Colonic mucosa (tissue), 4 donors: ENCODE results near the gene BRF1. TPM values are rescaled to one million over a fixed set of nuclear protein-coding genes. Genes with fewer than 3 reads are reported as not detected.
A peak's percentile ranks its signal among the peaks of the same experiment; 100 is the strongest.

Experiments used
- DNase-seq: peaks from one replicate; pipeline ENCODE4 v3.0.0-alpha.2; 2020
- H3K27ac ChIP-seq: fragments of 200-600 bp; one replicate; pipeline ENCODE4 v1.8.0; 2021
- H3K27me3 ChIP-seq: fragments of 200-600 bp; one replicate; pipeline ENCODE4 v1.8.0; 2021
- H3K36me3 ChIP-seq: fragments of 200-600 bp; one replicate; pipeline ENCODE4 v1.8.0; 2021
- H3K4me1 ChIP-seq: fragments of 200-600 bp; one replicate; pipeline ENCODE4 v1.8.0; 2021; ENCODE audit warnings: mild to moderate bottlenecking
- H3K4me3 ChIP-seq: fragments of 200-600 bp; one replicate; pipeline ENCODE4 v1.8.0; 2021
- H3K9ac ChIP-seq, 2 donors: one replicate each; pipeline ENCODE4 v1.7.0; 2013; ENCODE audit warnings: control low read depth in 2 of 2, low read depth in 2 of 2, low read length in 2 of 2
- H3K9me3 ChIP-seq: fragments of 200-600 bp; one replicate; pipeline ENCODE4 v1.8.0; 2021
- intact Hi-C: fragments of 100-400 bp; cut with DNase I; formaldehyde crosslinking; loops from one replicate; pipeline ENCODE4 v1.14.1; 2022
- total RNA-seq, 2 donors: library from RNA; stranded (reverse); fragmentation: NEBNext Ultra II Directional in 1 of 2; extraction: Animal tissue kit (Norgen Biotek cat#: 25700) in 1 of 2; gene quantifications; one replicate each; pipeline ENCODE4 v1.2.1, GENCODE V29; 2021
- TF ChIP-seq, protein P1 (sequence below): fragments of 200-600 bp; IDR thresholded peaks from one replicate; pipeline ENCODE4 v1.8.0; 2022; ENCODE audit warnings: antibody characterized with exemption, mild to moderate bottlenecking
- donor health status: healthy.
- donor health status: DM: no; HTN: no; CAD: no.
- donor health status: DM: no; HTN: no; CAD: no.

The BRF1 gene
- total RNA-seq, 2 donors from 2014 or later, result 27.2 to 40.6 TPM

DNA sequence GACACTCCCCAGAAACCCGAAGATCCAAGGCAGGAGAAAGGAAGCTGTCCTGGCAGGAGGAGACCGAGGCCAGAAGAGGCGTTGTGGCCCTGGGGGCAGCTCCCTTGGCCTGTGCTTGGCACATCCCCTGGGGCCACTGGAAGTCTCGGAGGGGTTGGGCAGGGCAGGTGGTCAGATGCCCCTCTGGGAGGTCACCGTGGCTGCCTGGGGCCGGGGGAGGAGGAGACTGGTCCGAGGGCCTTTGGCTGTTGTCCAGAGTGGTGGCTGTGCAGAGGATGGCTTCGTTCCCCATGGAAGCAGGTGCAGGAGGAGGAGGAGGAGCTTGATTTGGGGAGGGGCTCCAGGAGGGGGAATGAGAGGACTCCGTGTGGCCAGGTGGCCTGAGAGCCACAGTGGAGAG, 116.3 kb downstream of the BRF1 start:
- Histone ChIP-seq H3K27ac (no peak overlapping the region), H3K4me3 (no peak overlapping the region), H3K9me3 (no peaks in the 10 kb centered on the region), H3K27me3 (no peaks in the 10 kb centered on the region), H3K4me1 (no peaks in the 10 kb centered on the region), H3K9ac (no peak overlapping the region), H3K36me3 (no peaks in the 10 kb centered on the region)
- intact Hi-C loops, result no loop called here
- DNase-seq, result no peak
- TF ChIP-seq, protein P1, sequence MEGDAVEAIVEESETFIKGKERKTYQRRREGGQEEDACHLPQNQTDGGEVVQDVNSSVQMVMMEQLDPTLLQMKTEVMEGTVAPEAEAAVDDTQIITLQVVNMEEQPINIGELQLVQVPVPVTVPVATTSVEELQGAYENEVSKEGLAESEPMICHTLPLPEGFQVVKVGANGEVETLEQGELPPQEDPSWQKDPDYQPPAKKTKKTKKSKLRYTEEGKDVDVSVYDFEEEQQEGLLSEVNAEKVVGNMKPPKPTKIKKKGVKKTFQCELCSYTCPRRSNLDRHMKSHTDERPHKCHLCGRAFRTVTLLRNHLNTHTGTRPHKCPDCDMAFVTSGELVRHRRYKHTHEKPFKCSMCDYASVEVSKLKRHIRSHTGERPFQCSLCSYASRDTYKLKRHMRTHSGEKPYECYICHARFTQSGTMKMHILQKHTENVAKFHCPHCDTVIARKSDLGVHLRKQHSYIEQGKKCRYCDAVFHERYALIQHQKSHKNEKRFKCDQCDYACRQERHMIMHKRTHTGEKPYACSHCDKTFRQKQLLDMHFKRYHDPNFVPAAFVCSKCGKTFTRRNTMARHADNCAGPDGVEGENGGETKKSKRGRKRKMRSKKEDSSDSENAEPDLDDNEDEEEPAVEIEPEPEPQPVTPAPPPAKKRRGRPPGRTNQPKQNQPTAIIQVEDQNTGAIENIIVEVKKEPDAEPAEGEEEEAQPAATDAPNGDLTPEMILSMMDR, result no peak

- Histone ChIP-seq H3K4me1 (no peaks in the 10 kb centered on the region), H3K27ac (no peak overlapping the region), H3K27me3 (no peaks in the 10 kb centered on the region), H3K4me3 (no peak overlapping the region), H3K9ac (no peak overlapping the region), H3K36me3 (no peaks in the 10 kb centered on the region), H3K9me3 (no peaks in the 10 kb centered on the region)
- DNase-seq, result no peak
- intact Hi-C loops, result no loop called here
- TF ChIP-seq, protein P1, result no peak
Observed at GRCh38 chr14:105182296-105183020, 118.3 kb downstream of the BRF1 start.

DNA sequence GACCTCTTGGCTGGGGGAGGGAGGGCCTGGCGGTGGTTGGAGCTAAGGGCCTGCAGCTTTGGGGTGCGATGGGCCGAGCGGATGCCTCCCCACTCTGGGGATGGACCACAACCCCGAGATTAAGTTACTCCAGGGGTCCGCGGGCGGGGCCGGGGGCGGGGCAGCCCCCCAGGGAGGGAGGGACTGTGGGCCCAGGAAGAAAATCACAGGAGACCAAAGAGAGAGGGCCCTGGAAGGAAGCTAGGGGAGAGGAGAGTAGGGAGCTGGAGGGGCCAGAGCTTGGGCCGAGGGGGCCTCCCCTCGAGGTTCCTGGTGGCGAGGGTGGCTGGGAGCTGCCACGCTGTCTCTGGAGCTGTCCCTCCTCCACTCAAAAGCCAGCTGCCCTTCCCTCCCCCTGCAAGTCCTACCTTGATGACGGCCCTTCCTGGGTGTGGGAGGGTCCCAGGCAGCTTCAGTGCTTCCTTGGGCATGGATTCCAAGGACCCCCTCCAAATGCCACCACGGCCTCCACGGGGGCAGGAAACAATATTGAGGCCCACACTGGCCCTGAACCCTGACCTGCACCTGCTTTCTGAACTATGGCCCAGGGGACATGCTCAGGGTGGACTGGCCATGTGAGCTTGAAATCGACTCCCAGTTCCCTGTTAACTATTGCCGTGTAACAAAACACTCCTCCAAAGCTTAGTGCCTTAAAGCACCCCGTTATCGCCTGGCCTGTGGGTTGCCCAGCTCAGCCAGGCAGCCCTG, 119.1 kb downstream of the BRF1 start:
- Histone ChIP-seq H3K9me3 (no peaks in the 10 kb centered on the region), H3K27me3 (no peaks in the 10 kb centered on the region), H3K36me3 (no peaks in the 10 kb centered on the region), H3K4me1 (no peaks in the 10 kb centered on the region), H3K4me3 (peak overlapping the region; percentile 40), H3K9ac (no peak overlapping the region), H3K27ac (no peak overlapping the region)
- TF ChIP-seq, protein P1, result no peak
- intact Hi-C loops, result no loop called here
- DNase-seq, result no peak

- Histone ChIP-seq H3K9me3 (no peaks in the 10 kb centered on the region), H3K27me3 (no peaks in the 10 kb centered on the region), H3K9ac (peak within 1 kb of the TSS; percentile 16 to 50), H3K36me3 (no peaks in the 10 kb centered on the region), H3K27ac (no peak within 1 kb of the TSS), H3K4me3 (peak within 1 kb of the TSS; percentile 40), H3K4me1 (no peaks in the 10 kb centered on the region)
- TF ChIP-seq, protein P1, result no peak
- peak; percentile 90 for DNase-seq
- intact Hi-C loops, result no loop called here
Observed at GRCh38 chr14:105180592-105181548, 119.9 kb downstream of the BRF1 start, which contains the start of gene NUDT14. Gene NUDT14, minus strand, starts transcription at chr14:105181312. Its CDS starts 103 bp downstream, at chr14:105181209.

GRCh38 chr14:105179191-105179590, 121.6 kb downstream of the BRF1 start:
- Histone ChIP-seq H3K27me3 (no peaks in the 10 kb centered on the region), H3K9ac (no peak overlapping the region), H3K4me1 (no peaks in the 10 kb centered on the region), H3K4me3 (no peak overlapping the region), H3K27ac (no peak overlapping the region), H3K9me3 (no peaks in the 10 kb centered on the region), H3K36me3 (no peaks in the 10 kb centered on the region)
- TF ChIP-seq, protein P1, result no peak
- no peak for DNase-seq
- intact Hi-C loops, result no loop called here
